ENCODE results near the gene SINHCAF.

SINHCAF gene

DNA sequence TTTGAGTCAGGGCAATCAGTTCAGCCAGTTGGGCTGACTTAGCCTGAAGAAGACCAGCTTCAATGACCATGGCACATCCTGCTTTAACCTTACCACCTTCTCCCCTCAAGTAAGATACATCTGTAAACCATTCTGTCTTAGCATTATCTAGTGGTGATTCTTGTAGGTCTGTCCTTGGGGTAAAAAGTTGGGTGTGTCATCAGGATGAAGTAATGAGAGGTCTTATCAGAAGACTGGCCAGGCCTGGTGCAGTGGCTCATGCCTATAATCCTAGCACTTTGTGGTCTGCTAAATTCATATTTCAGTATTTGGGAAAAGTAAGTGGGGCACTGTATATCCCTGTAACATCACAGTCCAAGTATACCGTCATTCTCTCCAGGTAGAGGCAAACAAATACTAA is 19.1 kb downstream of the SINHCAF start:
- no peak overlapping the region for H3K4me3 ChIP-seq (ENCODE audit: low read length)
- no peaks in the 10 kb centered on the region for H3K27me3 ChIP-seq (ENCODE audit: low read depth, low read length)
- TF ChIP-seq EZH2phosphoT487 (IDR thresholded peaks at IDR 0.05; ENCODE audit: low read depth), result no peak
- no peak overlapping the region for H3K9ac ChIP-seq (ENCODE audit: low read length)
- H3K4me1 ChIP-seq (ENCODE audit: low read length), result peaks cover 63% of the 10 kb centered on the region
- peaks cover 100% of the 10 kb centered on the region for H3K79me2 ChIP-seq (ENCODE audit: low read length)
- H3K36me3 ChIP-seq (replicated peaks; ENCODE audit: low read depth, low read length), result peaks cover 72% of the 10 kb centered on the region
- H4K20me1 ChIP-seq (ENCODE audit: insufficient read depth, low read length), result peaks cover 98% of the 10 kb centered on the region
- H2AFZ ChIP-seq (ENCODE audit: low read depth, low read length), result no peak overlapping the region
- H3K27ac ChIP-seq (ENCODE audit: low read length), result peak overlapping the region; percentile 5; the same call in 1 of the 2 replicates
- H3K4me2 ChIP-seq (ENCODE audit: low read length), result no peak overlapping the region
- H3K9me3 ChIP-seq (ENCODE audit: insufficient read depth, low read length), result no peaks in the 10 kb centered on the region

DNA sequence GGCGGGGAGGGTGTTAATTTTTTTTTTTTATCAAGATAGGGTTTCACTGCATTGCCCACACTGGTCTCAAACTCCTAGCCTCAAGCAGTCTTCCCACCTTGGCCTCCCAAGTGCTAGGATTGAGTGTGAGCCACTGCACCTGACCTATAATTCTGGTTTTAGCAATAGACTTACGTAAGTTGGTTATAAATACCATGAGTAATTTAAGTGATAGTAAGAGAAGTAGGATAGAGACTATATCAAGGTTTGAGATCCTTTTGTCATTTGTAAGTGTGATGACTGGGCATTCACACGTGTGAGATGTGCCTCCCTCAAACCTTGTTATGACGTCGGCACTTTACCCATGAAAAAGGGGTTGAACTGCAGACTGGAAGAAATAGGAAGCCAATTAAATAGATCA is 22.5 kb downstream of the SINHCAF start:
- Histone ChIP-seq H3K4me2 (ENCODE audit: low read length) (no peak overlapping the region), H4K20me1 (ENCODE audit: insufficient read depth, low read length) (peaks cover 77% of the 10 kb centered on the region), H2AFZ (ENCODE audit: low read depth, low read length) (no peak overlapping the region), H3K9me3 (ENCODE audit: insufficient read depth, low read length) (no peaks in the 10 kb centered on the region), H3K27ac (ENCODE audit: low read length) (peak overlapping the region; percentile 96), H3K9ac (ENCODE audit: low read length) (no peak overlapping the region), H3K4me1 (ENCODE audit: low read length) (peaks cover 96% of the 10 kb centered on the region), H3K79me2 (ENCODE audit: low read length) (peaks cover 100% of the 10 kb centered on the region), H3K4me3 (ENCODE audit: low read length) (no peak overlapping the region), H3K27me3 (ENCODE audit: low read depth, low read length) (no peaks in the 10 kb centered on the region), H3K36me3 (replicated peaks; ENCODE audit: low read depth, low read length) (peaks cover 65% of the 10 kb centered on the region)
- TF ChIP-seq, protein P1, sequence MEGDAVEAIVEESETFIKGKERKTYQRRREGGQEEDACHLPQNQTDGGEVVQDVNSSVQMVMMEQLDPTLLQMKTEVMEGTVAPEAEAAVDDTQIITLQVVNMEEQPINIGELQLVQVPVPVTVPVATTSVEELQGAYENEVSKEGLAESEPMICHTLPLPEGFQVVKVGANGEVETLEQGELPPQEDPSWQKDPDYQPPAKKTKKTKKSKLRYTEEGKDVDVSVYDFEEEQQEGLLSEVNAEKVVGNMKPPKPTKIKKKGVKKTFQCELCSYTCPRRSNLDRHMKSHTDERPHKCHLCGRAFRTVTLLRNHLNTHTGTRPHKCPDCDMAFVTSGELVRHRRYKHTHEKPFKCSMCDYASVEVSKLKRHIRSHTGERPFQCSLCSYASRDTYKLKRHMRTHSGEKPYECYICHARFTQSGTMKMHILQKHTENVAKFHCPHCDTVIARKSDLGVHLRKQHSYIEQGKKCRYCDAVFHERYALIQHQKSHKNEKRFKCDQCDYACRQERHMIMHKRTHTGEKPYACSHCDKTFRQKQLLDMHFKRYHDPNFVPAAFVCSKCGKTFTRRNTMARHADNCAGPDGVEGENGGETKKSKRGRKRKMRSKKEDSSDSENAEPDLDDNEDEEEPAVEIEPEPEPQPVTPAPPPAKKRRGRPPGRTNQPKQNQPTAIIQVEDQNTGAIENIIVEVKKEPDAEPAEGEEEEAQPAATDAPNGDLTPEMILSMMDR (IDR thresholded peaks at IDR 0.05; ENCODE audit: low read depth, low read length), result no peak
- no peak for TF ChIP-seq EZH2phosphoT487 (IDR thresholded peaks at IDR 0.05; ENCODE audit: low read depth)

DNA sequence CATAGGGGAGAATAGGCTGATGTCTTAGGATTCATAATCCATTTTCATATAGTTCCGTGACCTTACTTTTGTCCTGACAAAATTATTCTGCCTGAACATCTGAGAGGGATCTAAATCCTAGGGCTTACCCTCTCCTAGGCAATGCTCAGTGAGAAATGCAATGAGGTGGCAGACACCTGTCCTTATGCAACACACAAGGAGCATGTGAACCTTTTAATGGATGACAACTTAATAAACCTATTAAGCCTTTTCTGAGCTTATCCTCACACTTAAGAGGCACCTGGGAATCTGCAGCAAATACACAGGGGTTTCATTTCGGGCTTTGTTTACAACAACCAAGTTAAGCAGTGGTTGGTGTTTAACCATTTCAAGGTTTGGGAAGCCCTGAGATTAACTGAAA is 24.6 kb downstream of the SINHCAF start:
- Histone ChIP-seq H4K20me1 (ENCODE audit: insufficient read depth, low read length) (peaks cover 56% of the 10 kb centered on the region), H2AFZ (ENCODE audit: low read depth, low read length) (no peak overlapping the region), H3K27me3 (ENCODE audit: low read depth, low read length) (no peaks in the 10 kb centered on the region), H3K36me3 (replicated peaks; ENCODE audit: low read depth, low read length) (peaks cover 73% of the 10 kb centered on the region), H3K4me2 (ENCODE audit: low read length) (peak overlapping the region; percentile 72), H3K27ac (ENCODE audit: low read length) (peak overlapping the region; percentile 96), H3K9ac (ENCODE audit: low read length) (peak overlapping the region; percentile 45; the same call in 1 of the 2 replicates), H3K4me1 (ENCODE audit: low read length) (peaks cover 91% of the 10 kb centered on the region), H3K4me3 (ENCODE audit: low read length) (peak overlapping the region; percentile 49), H3K79me2 (ENCODE audit: low read length) (peaks cover 100% of the 10 kb centered on the region), H3K9me3 (ENCODE audit: insufficient read depth, low read length) (no peaks in the 10 kb centered on the region)
- TF ChIP-seq, protein P1 (IDR thresholded peaks at IDR 0.05; ENCODE audit: low read depth, low read length), result no peak
- TF ChIP-seq EZH2phosphoT487 (IDR thresholded peaks at IDR 0.05; ENCODE audit: low read depth), result no peak

DNA sequence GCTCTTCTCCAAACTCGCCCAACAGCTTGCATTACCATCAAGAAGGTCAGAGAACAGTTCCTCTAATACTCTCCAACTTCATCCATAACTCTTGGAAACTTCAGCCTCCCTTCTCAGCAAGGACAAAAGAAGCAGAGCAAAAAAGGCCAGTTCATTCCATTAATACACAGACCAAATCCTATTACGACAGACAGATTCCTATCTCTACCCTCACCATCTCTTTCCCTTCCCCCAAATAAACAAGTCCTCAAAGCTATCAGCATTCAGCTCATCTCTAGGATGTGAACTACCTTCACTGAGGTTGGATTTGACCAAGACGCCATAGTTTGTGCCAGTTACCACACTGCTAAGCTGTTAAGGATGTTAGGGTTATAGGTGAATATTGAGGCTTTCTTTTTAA is 25.2 kb downstream of the SINHCAF start:
- peak overlapping the region; percentile 96 for H3K27ac ChIP-seq (ENCODE audit: low read length)
- H3K4me2 ChIP-seq (ENCODE audit: low read length), result peak overlapping the region; percentile 72
- H3K79me2 ChIP-seq (ENCODE audit: low read length), result peaks cover 100% of the 10 kb centered on the region
- no peak for TF ChIP-seq EZH2phosphoT487 (IDR thresholded peaks at IDR 0.05; ENCODE audit: low read depth)
- TF ChIP-seq, protein P1 (IDR thresholded peaks at IDR 0.05; ENCODE audit: low read depth, low read length), result no peak
- H2AFZ ChIP-seq (ENCODE audit: low read depth, low read length), result no peak overlapping the region
- H3K9ac ChIP-seq (ENCODE audit: low read length), result peak overlapping the region; percentile 45
- peak overlapping the region; percentile 49 for H3K4me3 ChIP-seq (ENCODE audit: low read length)
- no peaks in the 10 kb centered on the region for H3K9me3 ChIP-seq (ENCODE audit: insufficient read depth, low read length)
- peaks cover 86% of the 10 kb centered on the region for H3K4me1 ChIP-seq (ENCODE audit: low read length)
- peaks cover 50% of the 10 kb centered on the region for H4K20me1 ChIP-seq (ENCODE audit: insufficient read depth, low read length)
- H3K36me3 ChIP-seq (replicated peaks; ENCODE audit: low read depth, low read length), result peaks cover 71% of the 10 kb centered on the region
- H3K27me3 ChIP-seq (ENCODE audit: low read depth, low read length), result no peaks in the 10 kb centered on the region

Data from OCI-LY3 (cell line).